ENCODE results near the gene RICTOR. TPM values are rescaled to one million over a fixed set of nuclear protein-coding genes. Genes with fewer than 3 reads are reported as not detected.

The RICTOR gene
- total and polyA plus RNA-seq, 9 of the 15 experiments (the other 6 are each of a cell fraction or from before 2014, with no cell fraction given): 13.9 to 46.6 (median 22.6) TPM

DNA sequence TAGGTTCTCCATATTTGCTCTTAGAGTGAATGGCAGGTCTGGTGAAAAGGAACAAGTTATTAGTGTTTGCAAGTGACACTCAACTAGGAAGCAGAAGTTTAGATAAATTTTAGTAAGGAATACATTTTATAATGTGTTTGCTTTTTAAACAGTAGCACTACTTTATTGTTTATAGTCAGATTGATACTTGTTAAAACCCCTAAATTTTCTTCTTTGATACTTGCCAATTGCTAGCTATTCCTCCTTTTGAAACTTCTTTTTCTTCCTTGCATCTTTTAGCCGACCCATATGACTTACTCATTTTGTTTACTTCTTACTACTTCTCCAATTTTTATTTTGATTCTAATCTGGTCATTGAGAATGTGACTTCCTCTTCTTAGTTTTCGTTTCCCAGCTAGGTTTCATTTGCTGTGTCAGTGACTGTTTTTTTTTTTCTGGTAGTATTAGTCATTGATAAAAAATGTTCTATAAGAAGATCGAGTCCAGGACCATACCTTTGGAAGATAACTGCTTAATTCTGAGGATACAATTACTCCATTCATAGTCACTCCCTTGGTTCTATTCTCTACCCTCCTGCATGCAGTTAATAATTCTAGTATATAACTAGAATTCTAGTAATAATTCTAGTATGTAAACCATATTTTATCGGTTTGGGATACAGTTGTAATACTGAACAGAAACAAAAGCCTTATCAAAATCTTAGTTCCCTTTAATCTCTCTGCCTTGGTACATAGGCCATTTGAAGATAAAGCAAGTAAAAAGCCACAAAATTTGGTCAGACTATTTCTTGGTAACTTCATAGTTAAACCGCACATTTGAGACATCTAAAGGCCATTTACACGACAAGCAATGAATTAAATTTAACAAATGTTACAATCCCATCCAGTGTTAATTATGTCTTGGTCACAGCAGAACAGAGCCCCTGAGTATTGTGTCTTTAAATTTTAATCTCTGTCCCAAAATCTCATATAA lies 2.8 kb upstream of the RICTOR start (continued):
- no peak for TF ChIP-seq YY1 (IDR thresholded peaks at IDR 0.05; ENCODE audit: borderline replicate concordance in 1 of 3, control insufficient read depth in 1 of 3, extremely low read depth in 1 of 3, insufficient read depth in 3 of 3, insufficient read length in 1 of 3, insufficient replicate concordance in 2 of 3, low read depth in 1 of 3, low read length in 2 of 3)
- TF ChIP-seq FUS (optimal IDR thresholded peaks at IDR 0.05; ENCODE audit: low read depth, low read length): no peak
- TF ChIP-seq MAFF (IDR thresholded peaks at IDR 0.05; ENCODE audit: low read length): peak; percentile 47; the same call in 1 of the 2 replicates
- TF ChIP-seq ZC3H11A (IDR thresholded peaks at IDR 0.05; ENCODE audit: low read depth, low read length): no peak
- TF ChIP-seq PTRF (tag; IDR thresholded peaks at IDR 0.05): no peak
- no peak; the same call in 1 of the 2 replicates for TF ChIP-seq MYBL2 (IDR thresholded peaks at IDR 0.05; ENCODE audit: low read depth)
- TF ChIP-seq MYBL2 (CRISPR knock-in tag; IDR thresholded peaks at IDR 0.05; ENCODE audit: borderline replicate concordance): no peak
- no peak for TF ChIP-seq PHTF2 (CRISPR knock-in tag; IDR thresholded peaks at IDR 0.05)
- no peak for TF ChIP-seq ZNF586 (CRISPR knock-in tag; conservative IDR thresholded peaks at IDR 0.05)
- no peak for TF ChIP-seq MYC (IDR thresholded peaks at IDR 0.05; ENCODE audit: low read depth, low read length)
- no peak for TF ChIP-seq MYC (CRISPR knock-in tag; IDR thresholded peaks at IDR 0.05; ENCODE audit: borderline replicate concordance, low read depth)
- TF ChIP-seq, protein P1, sequence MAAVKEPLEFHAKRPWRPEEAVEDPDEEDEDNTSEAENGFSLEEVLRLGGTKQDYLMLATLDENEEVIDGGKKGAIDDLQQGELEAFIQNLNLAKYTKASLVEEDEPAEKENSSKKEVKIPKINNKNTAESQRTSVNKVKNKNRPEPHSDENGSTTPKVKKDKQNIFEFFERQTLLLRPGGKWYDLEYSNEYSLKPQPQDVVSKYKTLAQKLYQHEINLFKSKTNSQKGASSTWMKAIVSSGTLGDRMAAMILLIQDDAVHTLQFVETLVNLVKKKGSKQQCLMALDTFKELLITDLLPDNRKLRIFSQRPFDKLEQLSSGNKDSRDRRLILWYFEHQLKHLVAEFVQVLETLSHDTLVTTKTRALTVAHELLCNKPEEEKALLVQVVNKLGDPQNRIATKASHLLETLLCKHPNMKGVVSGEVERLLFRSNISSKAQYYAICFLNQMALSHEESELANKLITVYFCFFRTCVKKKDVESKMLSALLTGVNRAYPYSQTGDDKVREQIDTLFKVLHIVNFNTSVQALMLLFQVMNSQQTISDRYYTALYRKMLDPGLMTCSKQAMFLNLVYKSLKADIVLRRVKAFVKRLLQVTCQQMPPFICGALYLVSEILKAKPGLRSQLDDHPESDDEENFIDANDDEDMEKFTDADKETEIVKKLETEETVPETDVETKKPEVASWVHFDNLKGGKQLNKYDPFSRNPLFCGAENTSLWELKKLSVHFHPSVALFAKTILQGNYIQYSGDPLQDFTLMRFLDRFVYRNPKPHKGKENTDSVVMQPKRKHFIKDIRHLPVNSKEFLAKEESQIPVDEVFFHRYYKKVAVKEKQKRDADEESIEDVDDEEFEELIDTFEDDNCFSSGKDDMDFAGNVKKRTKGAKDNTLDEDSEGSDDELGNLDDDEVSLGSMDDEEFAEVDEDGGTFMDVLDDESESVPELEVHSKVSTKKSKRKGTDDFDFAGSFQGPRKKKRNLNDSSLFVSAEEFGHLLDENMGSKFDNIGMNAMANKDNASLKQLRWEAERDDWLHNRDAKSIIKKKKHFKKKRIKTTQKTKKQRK (IDR thresholded peaks at IDR 0.05; ENCODE audit: borderline replicate concordance, low read depth, low read length): no peak
- TF ChIP-seq, protein P2, sequence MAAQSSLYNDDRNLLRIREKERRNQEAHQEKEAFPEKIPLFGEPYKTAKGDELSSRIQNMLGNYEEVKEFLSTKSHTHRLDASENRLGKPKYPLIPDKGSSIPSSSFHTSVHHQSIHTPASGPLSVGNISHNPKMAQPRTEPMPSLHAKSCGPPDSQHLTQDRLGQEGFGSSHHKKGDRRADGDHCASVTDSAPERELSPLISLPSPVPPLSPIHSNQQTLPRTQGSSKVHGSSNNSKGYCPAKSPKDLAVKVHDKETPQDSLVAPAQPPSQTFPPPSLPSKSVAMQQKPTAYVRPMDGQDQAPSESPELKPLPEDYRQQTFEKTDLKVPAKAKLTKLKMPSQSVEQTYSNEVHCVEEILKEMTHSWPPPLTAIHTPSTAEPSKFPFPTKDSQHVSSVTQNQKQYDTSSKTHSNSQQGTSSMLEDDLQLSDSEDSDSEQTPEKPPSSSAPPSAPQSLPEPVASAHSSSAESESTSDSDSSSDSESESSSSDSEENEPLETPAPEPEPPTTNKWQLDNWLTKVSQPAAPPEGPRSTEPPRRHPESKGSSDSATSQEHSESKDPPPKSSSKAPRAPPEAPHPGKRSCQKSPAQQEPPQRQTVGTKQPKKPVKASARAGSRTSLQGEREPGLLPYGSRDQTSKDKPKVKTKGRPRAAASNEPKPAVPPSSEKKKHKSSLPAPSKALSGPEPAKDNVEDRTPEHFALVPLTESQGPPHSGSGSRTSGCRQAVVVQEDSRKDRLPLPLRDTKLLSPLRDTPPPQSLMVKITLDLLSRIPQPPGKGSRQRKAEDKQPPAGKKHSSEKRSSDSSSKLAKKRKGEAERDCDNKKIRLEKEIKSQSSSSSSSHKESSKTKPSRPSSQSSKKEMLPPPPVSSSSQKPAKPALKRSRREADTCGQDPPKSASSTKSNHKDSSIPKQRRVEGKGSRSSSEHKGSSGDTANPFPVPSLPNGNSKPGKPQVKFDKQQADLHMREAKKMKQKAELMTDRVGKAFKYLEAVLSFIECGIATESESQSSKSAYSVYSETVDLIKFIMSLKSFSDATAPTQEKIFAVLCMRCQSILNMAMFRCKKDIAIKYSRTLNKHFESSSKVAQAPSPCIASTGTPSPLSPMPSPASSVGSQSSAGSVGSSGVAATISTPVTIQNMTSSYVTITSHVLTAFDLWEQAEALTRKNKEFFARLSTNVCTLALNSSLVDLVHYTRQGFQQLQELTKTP (IDR thresholded peaks at IDR 0.05; ENCODE audit: low read depth in 1 of 2, partially characterized antibody in 2 of 2): peak; percentile 54 to 76
- no peak for TF ChIP-seq RBM22 (IDR thresholded peaks at IDR 0.05; ENCODE audit: low read depth, low read length, poor library complexity, severe bottlenecking)
- no peak for TF ChIP-seq FIP1L1 (IDR thresholded peaks at IDR 0.05; ENCODE audit: low read depth, low read length, poor library complexity, severe bottlenecking)
- TF ChIP-seq, protein P3, sequence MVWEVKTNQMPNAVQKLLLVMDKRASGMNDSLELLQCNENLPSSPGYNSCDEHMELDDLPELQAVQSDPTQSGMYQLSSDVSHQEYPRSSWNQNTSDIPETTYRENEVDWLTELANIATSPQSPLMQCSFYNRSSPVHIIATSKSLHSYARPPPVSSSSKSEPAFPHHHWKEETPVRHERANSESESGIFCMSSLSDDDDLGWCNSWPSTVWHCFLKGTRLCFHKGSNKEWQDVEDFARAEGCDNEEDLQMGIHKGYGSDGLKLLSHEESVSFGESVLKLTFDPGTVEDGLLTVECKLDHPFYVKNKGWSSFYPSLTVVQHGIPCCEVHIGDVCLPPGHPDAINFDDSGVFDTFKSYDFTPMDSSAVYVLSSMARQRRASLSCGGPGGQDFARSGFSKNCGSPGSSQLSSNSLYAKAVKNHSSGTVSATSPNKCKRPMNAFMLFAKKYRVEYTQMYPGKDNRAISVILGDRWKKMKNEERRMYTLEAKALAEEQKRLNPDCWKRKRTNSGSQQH (CRISPR knock-in tag; IDR thresholded peaks at IDR 0.05): no peak
- no peak for TF ChIP-seq SNRNP70 (optimal IDR thresholded peaks at IDR 0.05; ENCODE audit: low read depth, low read length)
